ENCODE data around the gene MMAB.

The MMAB gene

DNA sequence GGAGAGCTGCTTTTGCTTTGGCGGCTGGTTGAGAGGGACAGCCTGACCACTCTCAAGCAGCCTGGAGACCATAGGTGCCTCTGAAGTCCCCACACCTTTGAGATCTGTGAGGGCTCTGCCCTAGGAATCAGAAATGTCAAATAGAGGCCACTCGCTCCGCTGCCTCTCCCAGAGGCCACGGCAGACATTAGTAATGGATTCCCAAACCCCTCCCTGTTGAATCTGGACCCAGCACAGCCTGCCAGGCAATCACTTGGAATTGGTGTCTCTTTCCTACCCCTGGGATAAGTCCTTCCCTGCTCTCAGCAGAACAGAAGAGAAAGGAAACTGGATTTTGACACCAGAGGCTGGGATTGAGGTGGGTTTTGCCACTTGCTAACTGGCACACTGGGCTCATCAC lies 25.0 kb downstream of the MMAB start:
- DNase-seq (ENCODE audit: low read depth): no peak
- H3K4me3 ChIP-seq (ENCODE audit: control insufficient read depth, low read depth, low read length): no peak overlapping the region
- TF ChIP-seq, protein P1, sequence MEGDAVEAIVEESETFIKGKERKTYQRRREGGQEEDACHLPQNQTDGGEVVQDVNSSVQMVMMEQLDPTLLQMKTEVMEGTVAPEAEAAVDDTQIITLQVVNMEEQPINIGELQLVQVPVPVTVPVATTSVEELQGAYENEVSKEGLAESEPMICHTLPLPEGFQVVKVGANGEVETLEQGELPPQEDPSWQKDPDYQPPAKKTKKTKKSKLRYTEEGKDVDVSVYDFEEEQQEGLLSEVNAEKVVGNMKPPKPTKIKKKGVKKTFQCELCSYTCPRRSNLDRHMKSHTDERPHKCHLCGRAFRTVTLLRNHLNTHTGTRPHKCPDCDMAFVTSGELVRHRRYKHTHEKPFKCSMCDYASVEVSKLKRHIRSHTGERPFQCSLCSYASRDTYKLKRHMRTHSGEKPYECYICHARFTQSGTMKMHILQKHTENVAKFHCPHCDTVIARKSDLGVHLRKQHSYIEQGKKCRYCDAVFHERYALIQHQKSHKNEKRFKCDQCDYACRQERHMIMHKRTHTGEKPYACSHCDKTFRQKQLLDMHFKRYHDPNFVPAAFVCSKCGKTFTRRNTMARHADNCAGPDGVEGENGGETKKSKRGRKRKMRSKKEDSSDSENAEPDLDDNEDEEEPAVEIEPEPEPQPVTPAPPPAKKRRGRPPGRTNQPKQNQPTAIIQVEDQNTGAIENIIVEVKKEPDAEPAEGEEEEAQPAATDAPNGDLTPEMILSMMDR (conservative IDR thresholded peaks at IDR 0.05; ENCODE audit: control insufficient read depth, insufficient read depth, low read depth, low read length): no peak

DNA sequence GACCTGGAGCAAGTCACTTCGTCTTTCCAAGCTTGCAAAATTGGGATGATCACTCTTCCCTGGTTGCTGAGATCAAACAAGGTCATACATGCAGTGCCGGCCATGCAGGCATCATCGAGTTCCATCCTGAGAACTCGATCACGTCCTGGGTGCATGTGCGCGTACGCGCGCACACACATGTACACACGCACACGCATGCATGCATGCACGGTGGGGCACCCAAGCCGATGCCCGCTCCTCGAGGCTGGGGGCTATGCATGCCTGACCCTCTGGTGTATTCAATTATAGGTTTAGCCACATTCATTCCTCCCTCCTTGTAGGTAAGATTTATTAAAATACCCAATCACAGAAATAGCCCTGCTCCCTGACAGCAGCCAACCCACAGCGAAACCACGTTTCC lies 26.0 kb downstream of the MMAB start:
- no peak overlapping the region for H3K4me3 ChIP-seq (ENCODE audit: control insufficient read depth, low read depth, low read length)
- TF ChIP-seq, protein P1 (conservative IDR thresholded peaks at IDR 0.05; ENCODE audit: control insufficient read depth, insufficient read depth, low read depth, low read length): no peak
- DNase-seq (ENCODE audit: low read depth): no peak

DNA sequence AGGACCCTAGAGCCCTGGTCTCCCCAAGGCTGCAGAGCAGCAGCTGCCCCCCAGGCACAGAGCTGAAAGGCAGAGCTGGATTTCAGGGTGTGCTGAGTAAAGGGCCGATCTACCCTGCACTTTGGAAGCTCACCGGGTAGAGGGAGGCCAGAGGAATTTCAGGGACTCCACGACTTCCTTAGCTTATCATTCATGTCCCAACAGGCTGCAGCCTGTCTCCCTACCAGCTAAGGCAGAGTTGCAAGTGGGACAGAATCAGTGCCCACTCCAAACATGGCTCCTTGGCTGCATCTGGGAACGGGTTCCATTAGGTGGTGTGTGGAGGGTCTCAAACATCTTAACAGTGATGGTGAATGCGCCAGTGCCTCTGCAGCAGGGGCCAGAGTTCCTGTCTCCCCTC lies 27.5 kb downstream of the MMAB start:
- no peak for DNase-seq (ENCODE audit: low read depth)
- TF ChIP-seq, protein P1 (conservative IDR thresholded peaks at IDR 0.05; ENCODE audit: control insufficient read depth, insufficient read depth, low read depth, low read length): no peak
- H3K4me3 ChIP-seq (ENCODE audit: control insufficient read depth, low read depth, low read length): no peak overlapping the region

DNA sequence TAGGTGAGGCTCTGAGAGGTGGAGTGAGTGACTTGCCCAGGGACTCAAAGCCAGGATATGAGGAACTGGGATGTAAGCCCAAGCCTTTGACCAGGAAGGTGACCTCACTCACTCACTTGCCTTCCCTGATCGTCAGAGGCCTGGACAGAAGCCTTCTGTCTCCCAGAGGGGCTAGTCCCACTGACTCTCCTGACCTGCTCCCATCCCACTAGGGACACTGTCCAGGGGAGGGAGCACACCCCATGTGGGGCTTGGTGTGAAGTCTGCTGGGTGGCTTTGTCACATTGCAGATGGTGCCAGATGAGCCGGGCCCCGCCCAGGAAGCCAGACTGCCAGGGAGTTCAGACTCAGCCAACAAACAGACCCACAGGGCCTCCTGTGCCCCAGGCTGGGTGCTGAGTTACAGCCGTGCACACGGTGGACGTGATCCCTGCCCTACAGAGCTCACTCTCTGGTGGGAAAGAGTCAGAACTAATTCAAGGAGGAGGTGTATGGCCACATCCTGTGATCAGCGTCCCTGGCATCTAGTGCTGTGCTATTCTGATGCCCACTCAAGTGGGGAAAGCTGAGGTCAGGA lies 28.3 kb downstream of the MMAB start:
- H3K4me3 ChIP-seq (ENCODE audit: control insufficient read depth, low read depth, low read length): no peak overlapping the region
- TF ChIP-seq, protein P1 (conservative IDR thresholded peaks at IDR 0.05; ENCODE audit: control insufficient read depth, insufficient read depth, low read depth, low read length): no peak
- peak; percentile 66 for DNase-seq (ENCODE audit: low read depth)

DNA sequence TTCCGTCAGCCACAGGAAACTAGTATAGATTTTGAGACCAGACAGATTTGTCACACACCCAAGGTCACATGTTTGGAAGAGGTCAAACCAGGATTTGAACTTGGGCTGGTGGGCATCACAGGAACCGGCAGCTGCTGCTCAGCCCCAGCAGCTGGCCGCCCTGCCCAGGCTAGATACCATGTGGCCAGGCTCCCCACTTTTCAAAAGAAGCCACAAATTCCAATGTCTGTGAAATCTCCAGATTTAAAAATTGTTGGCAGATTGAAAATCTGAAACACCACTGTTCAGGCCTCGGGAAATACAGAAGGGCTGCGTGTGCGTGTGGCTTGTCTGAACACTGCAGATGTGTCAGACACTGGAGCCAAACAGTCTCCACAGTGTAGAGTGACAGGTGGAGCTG lies 30.4 kb downstream of the MMAB start:
- no peak overlapping the region for H3K4me3 ChIP-seq (ENCODE audit: control insufficient read depth, low read depth, low read length)
- DNase-seq (ENCODE audit: low read depth): no peak
- TF ChIP-seq, protein P1 (conservative IDR thresholded peaks at IDR 0.05; ENCODE audit: control insufficient read depth, insufficient read depth, low read depth, low read length): no peak

DNA sequence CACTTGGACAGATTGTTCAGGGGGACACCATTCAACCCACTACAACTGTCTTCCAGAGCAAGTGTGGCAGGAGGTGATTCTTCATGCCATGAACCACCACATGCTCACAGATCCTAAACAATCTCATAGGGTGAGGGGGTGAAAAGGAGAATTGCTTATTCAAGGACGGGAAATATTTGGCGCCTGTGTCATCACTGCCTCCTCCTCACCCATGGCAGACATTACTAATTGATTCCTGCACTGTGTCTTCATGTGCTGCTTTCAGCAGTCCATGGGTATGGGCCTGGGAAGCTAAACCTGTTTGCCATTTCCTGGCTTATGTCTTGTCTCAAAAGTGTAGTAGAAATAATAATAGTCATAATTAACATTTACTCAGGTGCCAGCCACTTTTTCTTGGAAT lies 31.3 kb downstream of the MMAB start:
- DNase-seq (ENCODE audit: low read depth): peak; percentile 76
- no peak overlapping the region for H3K4me3 ChIP-seq (ENCODE audit: control insufficient read depth, low read depth, low read length)
- TF ChIP-seq, protein P1 (conservative IDR thresholded peaks at IDR 0.05; ENCODE audit: control insufficient read depth, insufficient read depth, low read depth, low read length): no peak

DNA sequence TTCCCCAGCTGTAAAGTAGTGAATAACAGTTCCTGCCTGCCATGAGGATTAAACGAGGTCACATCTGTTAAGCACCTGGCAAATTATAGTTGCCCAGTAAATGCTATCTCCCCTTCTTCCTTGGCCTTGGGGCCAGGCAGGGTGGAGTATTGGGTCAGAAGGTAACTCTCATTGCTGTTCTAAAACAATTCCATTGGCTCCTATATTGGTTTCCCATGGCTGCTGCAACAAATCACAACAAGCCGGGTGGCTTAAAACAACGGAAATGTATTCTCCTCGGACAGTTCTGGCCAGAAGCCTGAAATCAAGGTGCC lies 31.9 kb downstream of the MMAB start:
- H3K4me3 ChIP-seq (ENCODE audit: control insufficient read depth, low read depth, low read length): no peak overlapping the region
- peak; percentile 46 for DNase-seq (ENCODE audit: low read depth)
- TF ChIP-seq, protein P1 (conservative IDR thresholded peaks at IDR 0.05; ENCODE audit: control insufficient read depth, insufficient read depth, low read depth, low read length): no peak
